ENCODE results near the gene UNC119B.

GRCh38 chr12:120754792-120755191, 44.5 kb downstream of the UNC119B start:
- no peak for TF ChIP-seq CTCF (IDR thresholded peaks at IDR 0.05; ENCODE audit: insufficient read depth, low read length)
- TF ChIP-seq GABPA (IDR thresholded peaks at IDR 0.05; ENCODE audit: low read depth) = no peak
- TF ChIP-seq POLR2AphosphoS5 (IDR thresholded peaks at IDR 0.05; ENCODE audit: low read depth) = no peak
- TF ChIP-seq REST (IDR thresholded peaks at IDR 0.05; ENCODE audit: insufficient replicate concordance, low read depth) = no peak
